H1 (cell line): ENCODE data around the gene LPGAT1. TPM values are rescaled to one million over a fixed set of nuclear protein-coding genes. Genes with fewer than 3 reads are reported as not detected.

Experiments used
- CTCF ChIA-PET: fragments of 300-600 bp; sonication (Branson Sonifier 250); formaldehyde crosslinking; loops from one replicate; lab custom pipeline; 2021; ENCODE audit not compliant: partially characterized antibody; lab: Charles Lee
- POLR2A ChIA-PET: fragments of 300-600 bp; sonication (Branson Sonifier 250); formaldehyde crosslinking; loops from one replicate; lab custom pipeline; 2021; ENCODE audit warnings: inconsistent platforms; ENCODE audit not compliant: partially characterized antibody; lab: Charles Lee
- DNase-seq, 2 experiments: peaks; one replicate each; pipeline versions ENCODE4 v3.0.0 to v3.0.0-alpha.2; 2010 to 2022; ENCODE audit warnings: low spot score in 2 of 2, low read depth in 1 of 2, mixed read lengths in 1 of 2
- FAIRE-seq: peaks from 2 replicates; lab custom pipeline; 2011; peaks lifted over from hg19 to GRCh38; lab: Jason Lieb, UNC
- H2AFZ ChIP-seq: 2 replicates; pipeline ENCODE4 v1.8.1; 2012; ENCODE audit warnings: low read length, inconsistent platforms
- H2AK5ac ChIP-seq: 2 replicates; pipeline ENCODE4 v1.6.1; 2013; ENCODE audit warnings: low read depth, low read length
- H2BK120ac ChIP-seq: replicated peaks from 2 replicates; pipeline ENCODE3; 2013; ENCODE audit warnings: low read depth, low read length, inconsistent platforms
- H2BK12ac ChIP-seq: 2 replicates; pipeline ENCODE4 v1.6.1; 2013; ENCODE audit warnings: low read depth, low read length
- H2BK15ac ChIP-seq: 2 replicates; pipeline ENCODE4 v1.6.1; 2013; ENCODE audit warnings: low read length
- H2BK20ac ChIP-seq: 2 replicates; pipeline ENCODE4 v1.6.1; 2013; ENCODE audit warnings: low read length
- H2BK5ac ChIP-seq: 2 replicates; pipeline ENCODE4 v1.6.1; 2013; ENCODE audit warnings: low read depth, low read length
- H3K14ac ChIP-seq: 2 replicates; pipeline ENCODE4 v1.6.1; 2013; ENCODE audit warnings: inconsistent platforms; ENCODE audit not compliant: insufficient read length
- H3K18ac ChIP-seq: 2 replicates; pipeline ENCODE4 v1.6.1; 2013; ENCODE audit warnings: low read length; ENCODE audit errors: extremely low read depth
- H3K23ac ChIP-seq: 2 replicates; pipeline ENCODE4 v1.6.1; 2013; ENCODE audit warnings: inconsistent platforms; ENCODE audit not compliant: insufficient read length
- H3K23me2 ChIP-seq: 2 replicates; pipeline ENCODE4 v1.6.1; 2013; ENCODE audit warnings: low read depth, low read length
- H3K27ac ChIP-seq: 2 replicates; pipeline ENCODE4 v1.6.1; 2011; ENCODE audit warnings: low read depth, low read length, inconsistent platforms
- H3K27me3 ChIP-seq, 4 experiments: replicated peaks in 1 of 4; 1 replicate in 1 of 4; 2 replicates in 3 of 4; pipeline versions ENCODE4 v1.6.1 to v1.8.1; 2011 to 2013; ENCODE audit warnings: low read length in 3 of 4, mild to moderate bottlenecking in 3 of 4, inconsistent platforms in 2 of 4, mixed read lengths in 2 of 4, moderate library complexity in 1 of 4; ENCODE audit not compliant: control insufficient read depth in 3 of 4, insufficient read depth in 3 of 4; ENCODE audit errors: extremely low read depth in 1 of 4
- H3K36me3 ChIP-seq, 4 experiments: 2 replicates each; pipeline versions ENCODE4 v1.6.1 to v1.8.1; 2011 to 2013; ENCODE audit warnings: mild to moderate bottlenecking in 4 of 4, low read length in 3 of 4, moderate library complexity in 2 of 4, control low read depth in 1 of 4, inconsistent platforms in 1 of 4; ENCODE audit not compliant: insufficient read depth in 4 of 4, control insufficient read depth in 2 of 4
- H3K4ac ChIP-seq: replicated peaks from 2 replicates; pipeline ENCODE3; 2013; ENCODE audit warnings: low read length, low read depth, mixed read lengths, inconsistent platforms; ENCODE audit not compliant: insufficient read length
- H3K4me1 ChIP-seq, 4 experiments: replicated peaks in 1 of 4; 1 replicate in 1 of 4; 2 replicates in 3 of 4; pipeline versions ENCODE4 v1.6.1 to v1.8.1; 2011 to 2013; ENCODE audit warnings: low read length in 3 of 4, inconsistent platforms in 2 of 4, mixed read lengths in 1 of 4; ENCODE audit not compliant: insufficient read depth in 4 of 4, control insufficient read depth in 3 of 4
- H3K4me2 ChIP-seq, 2 experiments: 2 replicates each; pipeline versions ENCODE4 v1.6.1 to v1.8.1; 2011 to 2013; ENCODE audit warnings: low read depth in 2 of 2, low read length in 2 of 2, control low read depth in 1 of 2, inconsistent platforms in 1 of 2, mild to moderate bottlenecking in 1 of 2; ENCODE audit not compliant: insufficient read depth in 1 of 2
- H3K4me3 ChIP-seq, 4 experiments: fragments of 200-600, 300-600 bp in 1 of 4; sonication (generic), shearing (Covaris generic), sonication (Bioruptor Twin) in 1 of 4; 2 replicates each; pipeline versions ENCODE4 v1.5.1 to v1.8.1; 2011 to 2016; ENCODE audit warnings: low read length in 4 of 4, low read depth in 3 of 4, control low read depth in 2 of 4, inconsistent platforms in 2 of 4, mild to moderate bottlenecking in 2 of 4, mixed read lengths in 1 of 4, moderate library complexity in 1 of 4; ENCODE audit not compliant: insufficient read depth in 2 of 4; ENCODE audit errors: extremely low read depth in 1 of 4
- H3K56ac ChIP-seq: replicated peaks from 2 replicates; pipeline ENCODE3; 2013; ENCODE audit warnings: low read depth, mild to moderate bottlenecking, mixed read lengths, low read length, inconsistent platforms; ENCODE audit not compliant: insufficient read length
- H3K79me1 ChIP-seq: 2 replicates; pipeline ENCODE4 v1.6.1; 2013; ENCODE audit warnings: low read depth, low read length, control low read depth
- H3K79me2 ChIP-seq, 2 experiments: 2 replicates each; pipeline versions ENCODE4 v1.6.1 to v1.8.1; 2012 to 2013; ENCODE audit warnings: low read length in 2 of 2, mild to moderate bottlenecking in 2 of 2, inconsistent platforms in 1 of 2; ENCODE audit not compliant: insufficient read depth in 2 of 2, control insufficient read depth in 1 of 2
- H3K9ac ChIP-seq, 4 experiments: replicated peaks in 1 of 4; 1 replicate in 1 of 4; 2 replicates in 3 of 4; pipeline versions ENCODE4 v1.6.1 to v1.8.1; 2011 to 2013; ENCODE audit warnings: low read depth in 3 of 4, low read length in 3 of 4, control low read depth in 2 of 4, mild to moderate bottlenecking in 2 of 4, moderate library complexity in 2 of 4, inconsistent platforms in 1 of 4; ENCODE audit errors: extremely low read depth in 1 of 4
- H3K9me3 ChIP-seq, 2 experiments: 2 replicates each; pipeline versions ENCODE4 v1.6.1 to v1.8.1; 2012 to 2013; ENCODE audit warnings: mild to moderate bottlenecking in 2 of 2, moderate library complexity in 2 of 2, control low read depth in 1 of 2, inconsistent platforms in 1 of 2, low read depth in 1 of 2, low read length in 1 of 2, mixed read lengths in 1 of 2; ENCODE audit not compliant: insufficient read depth in 2 of 2
- H4K20me1 ChIP-seq, 2 experiments: replicated peaks in 1 of 2; 2 replicates each; pipeline versions ENCODE3 to v1.8.1; 2011 to 2013; ENCODE audit warnings: inconsistent platforms in 2 of 2, low read length in 2 of 2, mild to moderate bottlenecking in 1 of 2; ENCODE audit not compliant: insufficient read depth in 2 of 2, control insufficient read depth in 1 of 2
- H4K5ac ChIP-seq: 2 replicates; pipeline ENCODE4 v1.6.1; 2013; ENCODE audit warnings: low read length, low read depth, mixed read lengths, inconsistent platforms; ENCODE audit not compliant: insufficient read length
- H4K8ac ChIP-seq: 2 replicates; pipeline ENCODE4 v1.8.0; 2013; ENCODE audit warnings: mild to moderate bottlenecking, moderate library complexity, low read length, inconsistent platforms; ENCODE audit not compliant: insufficient read depth; ENCODE audit errors: extremely low read depth
- H4K91ac ChIP-seq: replicated peaks from 2 replicates; pipeline ENCODE3; 2013; ENCODE audit warnings: low read length, mixed read lengths, inconsistent platforms; ENCODE audit not compliant: insufficient read length
- KDM5A ChIP-seq: fragments of 200-600 bp; IDR thresholded peaks from 2 replicates; pipeline ENCODE4 v1.7.1; 2012; ENCODE audit warnings: mild to moderate bottlenecking, low read length, inconsistent platforms, mixed read lengths
- SIRT6 ChIP-seq: IDR thresholded peaks from one replicate; pipeline ENCODE4 v1.7.1; 2012; ENCODE audit warnings: low read length, inconsistent platforms
- YY1 ChIP-seq: IDR thresholded peaks from 2 replicates; pipeline ENCODE4 v1.6.1; 2011; ENCODE audit warnings: low read depth, mild to moderate bottlenecking, low read length
- WGBS, 2 experiments: shearing (Covaris generic) in 1 of 2; methylation state at CpG; one replicate each; pipeline versions ENCODE4 v1.1.6 to v1.1.7; 2013 to 2015; ENCODE audit warnings: low lambda C conversion rate in 2 of 2, mixed read lengths in 2 of 2, inconsistent platforms in 1 of 2, low coverage in 1 of 2, missing lambda C conversion rate in 1 of 2; ENCODE audit not compliant: insufficient replicate concordance in 2 of 2, insufficient coverage in 1 of 2, insufficient read length in 1 of 2; ENCODE audit errors: extremely low coverage in 1 of 2, missing lambda C conversion rate in 1 of 2; 5-methylcytosine and 5-hydroxymethylcytosine counted together
- polyA plus RNA-seq, 7 experiments: library from polyadenylated mRNA; depleted of rRNA in 3 of 7; stranded (reverse) in 5 of 7; unstranded in 2 of 7; fragments of >200 nt in 5 of 7; fragments of 200-250 nt in 2 of 7; gene quantifications; 1 replicate in 5 of 7; 2 replicates in 1 of 7; 4 replicates in 1 of 7; pipeline versions ENCODE4 v1.2.1 to v1.2.3, GENCODE V29; 2011 to 2013; ENCODE audit warnings: missing spikeins in 2 of 7, mixed read lengths in 2 of 7
- total RNA-seq: library from RNA; stranded (reverse); fragmentation: NEBNext Ultra II Directional; extraction: Animal tissue kit (Norgen Biotek cat#: 25700); gene quantifications from 2 replicates; pipeline ENCODE4 v1.2.1, GENCODE V29; 2021

LPGAT1 gene
- total and polyA plus RNA-seq, 2 of the 8 experiments (the other 6 are each of a cell fraction or from before 2014, with no cell fraction given): 2.3 to 13.5 TPM

DNA sequence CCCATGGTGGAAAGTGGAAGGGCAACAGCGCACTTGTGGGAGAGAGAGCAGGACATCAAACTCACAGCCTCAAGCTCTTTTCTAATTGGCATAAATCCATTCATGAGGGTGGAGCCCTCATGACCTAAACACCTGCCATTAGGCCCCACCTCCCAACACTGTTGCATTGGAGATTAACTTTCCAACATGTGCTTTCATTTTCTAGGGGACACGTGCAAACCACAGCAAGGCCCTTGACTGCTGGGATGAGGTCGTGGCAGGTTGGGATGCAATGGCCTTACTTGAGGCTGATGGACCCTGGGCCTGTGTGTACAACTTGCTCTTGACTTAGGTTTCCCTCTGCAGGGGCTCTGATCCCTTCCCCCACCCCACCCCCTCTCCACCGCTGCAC is 119.3 kb downstream of the LPGAT1 start:
- no peaks in the 10 kb centered on the region for H3K36me3 ChIP-seq
- no peaks in the 10 kb centered on the region for H3K4me1 ChIP-seq
- H2AK5ac ChIP-seq: no peak overlapping the region
- no peaks in the 10 kb centered on the region for H3K27me3 ChIP-seq
- no peak overlapping the region for H3K4me3 ChIP-seq
- H3K23ac ChIP-seq: no peak overlapping the region
- no peak overlapping the region for H3K18ac ChIP-seq
- no peak overlapping the region for H3K4me2 ChIP-seq
- H2BK120ac ChIP-seq: no peak overlapping the region
- H4K20me1 ChIP-seq: no peaks in the 10 kb centered on the region
- DNase-seq (no peak), FAIRE-seq (no peak)
- no peaks in the 10 kb centered on the region for H3K9me3 ChIP-seq
- H3K79me1 ChIP-seq: no peaks in the 10 kb centered on the region
- no peak overlapping the region for H3K14ac ChIP-seq
- H3K27ac ChIP-seq: no peak overlapping the region
- no peak overlapping the region for H4K91ac ChIP-seq
- TF ChIP-seq YY1 (no peak), SIRT6 (no peak), KDM5A (no peak)
- TF ChIP-seq, all 59 proteins: peak for 0
- 96% methylated on average over 4 of the region's 4 CpGs; no CpG with 5 or more reads in 1 of the 2 experiments for WGBS, 2 experiments
- Histone ChIP-seq H2BK12ac (no peak overlapping the region), H2BK15ac (no peak overlapping the region), H2AFZ (no peak overlapping the region), H4K8ac (no peak overlapping the region), H3K56ac (no peak overlapping the region), H3K9ac (no peak overlapping the region), H2BK20ac (no peak overlapping the region), H2BK5ac (no peak overlapping the region), H3K4ac (no peak overlapping the region), H4K5ac (no peak overlapping the region), H3K79me2 (no peaks in the 10 kb centered on the region), H3K23me2 (no peaks in the 10 kb centered on the region)
- ChIA-PET POLR2A (no interaction called here), CTCF (interaction anchor here (0.6 to 1.6 kb wide), 4 partner anchors 12 to 133 kb away, joined by 3 to 9 read pairs (median 4); no protein-coding TSS in a partner anchor)
